Measurements from ENCODE around the gene DCUN1D2. TPM values are rescaled to one million over a fixed set of nuclear protein-coding genes. Genes with fewer than 3 reads are reported as not detected.
"Not testable (repeated sequence)": the region's sequence is repeated elsewhere in the genome, so short reads cannot be mapped to it uniquely, and the experiment has no call there.

Gene DCUN1D2
- total RNA-seq, 1 donor from 2014 or later, result 28.7 TPM

GRCh38 chr13:113531041-113531873 lies 40.7 kb upstream of the DCUN1D2 start:
- Mint-ChIP-seq H3K9me3 (no peaks in the 10 kb centered on the region), H3K27me3 (ENCODE audit: insufficient read depth) (no peaks in the 10 kb centered on the region), H3K27ac (no peak overlapping the region), H3K4me3 (no peak overlapping the region), H3K4me1 (ENCODE audit: low read depth) (no peaks in the 10 kb centered on the region), H3K36me3 (ENCODE audit: low read depth) (peaks cover 2% of the 10 kb centered on the region)
- no peak for DNase-seq (ENCODE audit: low spot score)
- intact Hi-C loops (cut with micrococcal nuclease), result no loop called here

DNA sequence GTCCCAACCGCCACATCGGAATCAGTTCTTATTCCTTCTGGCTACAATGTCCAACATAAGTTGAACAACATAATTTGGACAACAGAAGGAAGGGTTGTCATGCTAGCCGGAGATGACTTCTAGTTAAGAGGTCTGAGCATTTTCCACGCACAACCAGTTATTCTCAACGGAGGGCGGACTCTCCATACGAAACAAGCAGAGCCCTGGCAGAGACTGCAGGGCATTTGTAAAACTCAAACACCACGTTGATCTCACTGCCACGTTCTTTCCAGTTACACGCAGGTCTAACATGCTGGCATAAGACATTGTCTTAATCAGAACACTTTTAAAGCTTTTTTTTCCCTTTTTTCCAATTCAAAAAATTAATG lies 38.3 kb upstream of the DCUN1D2 start:
- H3K27me3 Mint-ChIP-seq (ENCODE audit: insufficient read depth), result no peaks in the 10 kb centered on the region
- no peak for DNase-seq (ENCODE audit: low spot score)
- H3K27ac Mint-ChIP-seq, result no peak overlapping the region
- no peaks in the 10 kb centered on the region for H3K9me3 Mint-ChIP-seq
- intact Hi-C loops (cut with micrococcal nuclease), result no loop called here
- H3K4me3 Mint-ChIP-seq, result no peak overlapping the region
- H3K4me1 Mint-ChIP-seq (ENCODE audit: low read depth), result no peaks in the 10 kb centered on the region
- peaks cover 2% of the 10 kb centered on the region for H3K36me3 Mint-ChIP-seq (ENCODE audit: low read depth)

DNA sequence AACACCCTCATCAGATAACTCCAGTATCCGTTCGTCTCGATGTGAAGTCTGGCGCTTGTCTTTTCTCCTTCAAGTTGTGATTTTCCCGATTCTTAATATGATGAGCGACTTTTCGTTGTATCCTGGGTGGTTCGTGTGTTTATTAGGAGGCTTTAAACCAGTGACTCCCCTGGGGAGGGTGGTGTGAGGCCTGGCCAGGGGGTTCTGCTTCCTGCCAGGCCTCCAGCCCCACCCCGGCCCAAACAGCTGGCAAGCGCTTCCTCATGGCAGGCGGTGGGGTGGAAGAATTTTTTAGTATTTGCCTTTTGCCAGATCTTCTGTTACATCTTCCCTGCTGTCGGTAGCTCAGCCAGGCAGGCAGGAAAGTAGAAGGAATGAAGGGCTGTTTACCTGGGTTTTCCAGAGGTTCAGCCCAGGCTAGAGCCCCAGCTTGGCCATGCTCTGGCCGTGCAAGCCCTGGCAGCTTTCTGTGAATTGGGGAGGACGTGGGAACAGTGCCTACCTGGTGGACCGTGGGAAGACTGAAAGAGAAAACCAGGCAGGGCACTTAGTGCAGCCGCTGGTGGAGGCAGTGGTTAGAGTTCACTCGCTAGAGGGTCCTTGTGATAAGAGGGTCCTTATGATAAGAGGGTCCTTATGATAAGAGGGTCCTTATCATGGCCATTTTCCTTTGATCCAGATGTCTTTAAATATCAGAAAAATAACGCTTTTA lies 37.7 kb upstream of the DCUN1D2 start:
- H3K4me1 Mint-ChIP-seq (ENCODE audit: low read depth), result no peaks in the 10 kb centered on the region
- intact Hi-C loops (cut with micrococcal nuclease), result no loop called here
- H3K36me3 Mint-ChIP-seq (ENCODE audit: low read depth), result peaks cover 6% of the 10 kb centered on the region
- H3K27me3 Mint-ChIP-seq (ENCODE audit: insufficient read depth), result no peaks in the 10 kb centered on the region
- H3K9me3 Mint-ChIP-seq, result no peaks in the 10 kb centered on the region
- no peak overlapping the region for H3K4me3 Mint-ChIP-seq
- no peak for DNase-seq (ENCODE audit: low spot score)
- H3K27ac Mint-ChIP-seq, result peak overlapping the region; percentile 10

DNA sequence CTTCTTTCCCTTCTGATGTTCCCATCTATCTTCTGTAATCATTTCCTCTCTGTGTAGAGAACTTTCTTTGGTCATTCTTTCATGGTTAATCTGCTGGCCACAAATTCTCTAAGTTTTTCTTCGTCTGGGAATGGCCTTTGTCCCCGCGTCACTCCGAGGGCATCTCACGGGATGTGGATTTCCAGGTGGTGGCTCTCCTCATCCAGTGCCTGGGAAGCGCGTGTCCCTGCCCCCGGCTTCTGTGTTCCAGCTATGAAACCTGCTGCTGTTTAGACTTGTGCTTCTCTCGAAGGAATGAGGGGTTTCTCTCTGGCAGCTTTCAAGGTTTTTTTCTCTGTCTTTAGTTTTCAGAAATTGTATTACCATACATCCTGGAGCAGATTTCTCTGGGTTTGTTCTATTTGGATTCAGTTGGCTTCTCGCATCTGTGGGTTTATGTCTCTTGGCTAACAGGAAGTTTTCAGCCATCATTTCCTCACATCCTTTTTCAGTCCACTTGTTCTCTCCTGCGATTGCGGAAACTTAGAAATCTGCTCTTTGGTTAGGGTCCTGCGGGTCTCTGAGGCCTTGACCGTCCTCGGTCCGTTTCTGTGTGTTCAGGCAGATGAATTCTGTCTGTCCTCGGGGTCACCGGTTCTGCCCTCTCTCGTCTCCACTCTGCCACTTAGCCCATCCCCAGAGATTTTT lies 36.9 kb upstream of the DCUN1D2 start:
- no peak for DNase-seq (ENCODE audit: low spot score)
- peaks cover 7% of the 10 kb centered on the region for H3K36me3 Mint-ChIP-seq (ENCODE audit: low read depth)
- no peaks in the 10 kb centered on the region for H3K9me3 Mint-ChIP-seq
- H3K4me3 Mint-ChIP-seq, result no peak overlapping the region
- H3K4me1 Mint-ChIP-seq (ENCODE audit: low read depth), result no peaks in the 10 kb centered on the region
- H3K27ac Mint-ChIP-seq, result no peak overlapping the region
- intact Hi-C loops (cut with micrococcal nuclease), result no loop called here
- no peaks in the 10 kb centered on the region for H3K27me3 Mint-ChIP-seq (ENCODE audit: insufficient read depth)

DNA sequence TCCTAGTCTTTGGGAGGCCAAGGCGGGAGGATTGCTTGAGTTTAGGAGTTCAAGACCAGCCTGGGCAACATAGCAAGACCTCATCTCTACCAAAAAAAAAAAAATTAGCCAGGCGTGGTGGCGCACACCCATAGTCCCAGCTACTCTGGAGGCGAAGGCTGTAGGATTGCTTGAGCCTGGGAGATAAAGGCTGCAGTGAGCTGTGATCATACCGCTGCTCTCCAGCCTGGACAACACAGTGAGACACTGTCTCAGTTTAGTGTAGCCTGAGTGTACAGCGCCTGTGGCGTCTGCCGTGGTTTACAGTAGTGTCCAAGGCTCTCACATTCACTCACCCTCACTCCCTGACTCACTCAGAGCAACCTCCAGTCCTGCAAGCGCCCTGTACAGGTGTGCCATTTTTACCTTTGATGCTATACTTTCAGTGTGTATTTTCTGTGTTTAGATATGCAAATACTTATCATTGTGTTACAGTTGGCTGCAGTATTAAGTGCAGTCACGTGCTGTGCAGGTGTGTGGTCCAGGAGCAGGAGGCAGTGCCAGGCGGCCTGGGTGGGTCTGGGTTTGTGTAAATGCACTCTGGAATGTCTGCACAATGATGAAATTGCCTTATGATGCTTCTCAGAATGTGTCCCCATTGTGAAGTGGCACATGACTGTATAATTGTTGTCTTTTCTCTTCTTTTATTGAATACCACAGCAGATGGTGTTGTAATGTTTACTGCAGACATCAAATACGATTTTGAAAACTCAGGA lies 36.1 kb upstream of the DCUN1D2 start:
- H3K36me3 Mint-ChIP-seq (ENCODE audit: low read depth), result peaks cover 7% of the 10 kb centered on the region
- no peaks in the 10 kb centered on the region for H3K27me3 Mint-ChIP-seq (ENCODE audit: insufficient read depth)
- intact Hi-C loops (cut with micrococcal nuclease), result no loop called here
- no peak overlapping the region for H3K27ac Mint-ChIP-seq
- no peaks in the 10 kb centered on the region for H3K4me1 Mint-ChIP-seq (ENCODE audit: low read depth)
- no peaks in the 10 kb centered on the region for H3K9me3 Mint-ChIP-seq
- H3K4me3 Mint-ChIP-seq, result no peak overlapping the region
- DNase-seq (ENCODE audit: low spot score), result no peak

- intact Hi-C loops (cut with micrococcal nuclease); H3K27me3 Mint-ChIP-seq (ENCODE audit: insufficient read depth); DNase-seq (ENCODE audit: low spot score); H3K4me3 Mint-ChIP-seq; H3K9me3 Mint-ChIP-seq; H3K27ac Mint-ChIP-seq; H3K4me1 Mint-ChIP-seq (ENCODE audit: low read depth): not testable (repeated sequence)
- H3K36me3 Mint-ChIP-seq (ENCODE audit: low read depth), result peaks cover 10% of the 10 kb centered on the region
These were observed 31.9 kb upstream of the DCUN1D2 start for GRCh38 chr13:113522438-113522837.

- no peaks in the 10 kb centered on the region for H3K27me3 Mint-ChIP-seq (ENCODE audit: insufficient read depth)
- peaks cover 8% of the 10 kb centered on the region for H3K36me3 Mint-ChIP-seq (ENCODE audit: low read depth)
- peaks cover 5% of the 10 kb centered on the region for H3K4me1 Mint-ChIP-seq (ENCODE audit: low read depth)
- no peak for DNase-seq (ENCODE audit: low spot score)
- no peak overlapping the region for H3K4me3 Mint-ChIP-seq
- no peak overlapping the region for H3K27ac Mint-ChIP-seq
- no peaks in the 10 kb centered on the region for H3K9me3 Mint-ChIP-seq
- intact Hi-C loops (cut with micrococcal nuclease), result no loop called here
These were observed 30.1 kb upstream of the DCUN1D2 start for GRCh38 chr13:113520571-113520970.

DNA sequence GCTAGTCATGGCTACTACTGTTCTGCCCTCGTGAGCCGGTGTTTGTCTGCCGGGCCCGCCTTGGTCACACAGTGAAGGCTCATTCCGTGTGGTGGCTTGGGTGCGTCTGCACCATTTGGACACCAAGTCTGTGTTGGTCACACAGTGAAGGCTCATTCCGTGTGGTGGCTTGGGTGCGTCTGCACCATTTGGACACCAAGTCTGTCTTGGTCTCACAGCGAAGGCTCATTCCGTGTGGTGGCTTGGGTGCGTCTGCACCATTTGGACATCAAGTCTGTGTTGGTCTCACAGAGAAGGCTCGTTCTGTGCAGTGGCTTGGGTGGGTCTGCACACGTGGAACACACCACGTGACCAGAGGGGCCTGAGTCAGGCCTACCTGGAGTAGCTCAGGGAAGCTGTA lies 29.0 kb upstream of the DCUN1D2 start:
- H3K4me1 Mint-ChIP-seq (ENCODE audit: low read depth), result peaks cover 5% of the 10 kb centered on the region
- H3K4me3 Mint-ChIP-seq, result no peak overlapping the region
- no peaks in the 10 kb centered on the region for H3K27me3 Mint-ChIP-seq (ENCODE audit: insufficient read depth)
- H3K27ac Mint-ChIP-seq, result no peak overlapping the region
- H3K9me3 Mint-ChIP-seq, result no peaks in the 10 kb centered on the region
- intact Hi-C loops (cut with micrococcal nuclease), result no loop called here
- DNase-seq (ENCODE audit: low spot score), result no peak
- peaks cover 8% of the 10 kb centered on the region for H3K36me3 Mint-ChIP-seq (ENCODE audit: low read depth)

DNA sequence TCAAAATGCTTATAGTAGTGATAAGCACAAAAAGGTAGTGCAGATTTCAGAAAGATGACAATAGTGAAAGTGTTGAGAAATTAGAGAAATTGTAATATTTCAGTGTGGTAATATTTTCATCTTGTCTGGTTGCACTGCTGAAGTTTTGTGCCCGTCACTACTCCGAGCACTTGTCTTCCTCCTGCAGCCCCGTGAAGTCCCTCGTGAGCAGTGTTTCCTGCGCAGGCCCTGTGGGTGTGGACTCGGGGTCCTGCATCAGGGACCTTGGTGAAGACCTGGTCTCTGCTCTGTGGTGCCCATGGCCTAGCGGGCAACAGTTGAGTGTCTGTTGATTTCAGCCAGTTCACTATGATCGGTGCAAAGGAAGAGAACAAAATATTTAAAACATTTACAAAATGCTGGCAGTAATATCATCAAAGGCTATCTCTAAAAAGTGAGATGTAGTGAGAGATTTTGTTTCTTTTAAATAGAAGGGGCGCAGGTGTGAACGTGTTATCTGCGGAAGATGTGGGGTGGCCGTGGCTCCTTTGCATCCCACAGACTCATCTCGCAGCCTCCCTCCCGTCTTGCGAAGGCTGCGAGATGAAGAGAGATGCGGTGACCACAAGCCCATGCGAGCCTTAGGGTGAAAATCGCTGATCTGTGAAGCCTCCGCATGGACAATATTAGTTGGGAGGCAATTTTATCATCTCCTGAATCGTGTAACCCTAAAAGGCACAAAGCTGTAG lies 27.7 kb upstream of the DCUN1D2 start:
- no peaks in the 10 kb centered on the region for H3K27me3 Mint-ChIP-seq (ENCODE audit: insufficient read depth)
- H3K4me1 Mint-ChIP-seq (ENCODE audit: low read depth), result peaks cover 5% of the 10 kb centered on the region
- DNase-seq (ENCODE audit: low spot score), result no peak
- H3K4me3 Mint-ChIP-seq, result no peak overlapping the region
- no peak overlapping the region for H3K27ac Mint-ChIP-seq
- H3K9me3 Mint-ChIP-seq, result no peaks in the 10 kb centered on the region
- H3K36me3 Mint-ChIP-seq (ENCODE audit: low read depth), result peaks cover 4% of the 10 kb centered on the region
- intact Hi-C loops (cut with micrococcal nuclease), result no loop called here

- DNase-seq (ENCODE audit: low spot score), result no peak
- H3K4me3 Mint-ChIP-seq, result no peak overlapping the region
- no peaks in the 10 kb centered on the region for H3K27me3 Mint-ChIP-seq (ENCODE audit: insufficient read depth)
- H3K4me1 Mint-ChIP-seq (ENCODE audit: low read depth), result peaks cover 5% of the 10 kb centered on the region
- intact Hi-C loops (cut with micrococcal nuclease), result no loop called here
- no peak overlapping the region for H3K27ac Mint-ChIP-seq
- no peaks in the 10 kb centered on the region for H3K9me3 Mint-ChIP-seq
- peaks cover 3% of the 10 kb centered on the region for H3K36me3 Mint-ChIP-seq (ENCODE audit: low read depth)
These were observed 24.3 kb upstream of the DCUN1D2 start for GRCh38 chr13:113514847-113515246.

GRCh38 chr13:113513761-113514160 lies 23.2 kb upstream of the DCUN1D2 start:
- no peaks in the 10 kb centered on the region for H3K9me3 Mint-ChIP-seq

GRCh38 chr13:113511361-113511760 lies 20.9 kb upstream of the DCUN1D2 start:
- no peaks in the 10 kb centered on the region for H3K9me3 Mint-ChIP-seq
- peaks cover 5% of the 10 kb centered on the region for H3K36me3 Mint-ChIP-seq (ENCODE audit: low read depth)
- no peaks in the 10 kb centered on the region for H3K27me3 Mint-ChIP-seq (ENCODE audit: insufficient read depth)
- no peak overlapping the region for H3K27ac Mint-ChIP-seq
- H3K4me1 Mint-ChIP-seq (ENCODE audit: low read depth), result no peaks in the 10 kb centered on the region
- intact Hi-C loops (cut with micrococcal nuclease), result no loop called here
- DNase-seq (ENCODE audit: low spot score), result no peak
- no peak overlapping the region for H3K4me3 Mint-ChIP-seq

More at GRCh38 chr13:113513761-113514160, 23.2 kb upstream of the DCUN1D2 start:
- Mint-ChIP-seq H3K27me3 (ENCODE audit: insufficient read depth) (no peaks in the 10 kb centered on the region), H3K4me1 (ENCODE audit: low read depth) (peaks cover 5% of the 10 kb centered on the region), H3K36me3 (ENCODE audit: low read depth) (peaks cover 6% of the 10 kb centered on the region), H3K4me3 (no peak overlapping the region), H3K27ac (no peak overlapping the region)
- intact Hi-C loops (cut with micrococcal nuclease), result no loop called here
- no peak for DNase-seq (ENCODE audit: low spot score)

All from activated T-helper 1 cell treated with anti-CD3 and anti-CD28 coated beads, Interleukin-12 subunit alpha, Interleukin-12 subunit beta, Interleukin-2, Interleukin-4 antibody, amounts not matched to agents 30 ng/mL and 10 ng/mL and 1 ng/mL, durations not matched to agents 14 hours and 24 hours and 36 hours (primary cell).